CMK (cell line): ENCODE measurements around the gene AQP2.

Experiments used
- DNase-seq: peaks from one replicate; pipeline ENCODE4 v3.0.0-alpha.2; 2010; ENCODE audit warnings: low read depth

Gene AQP2

GRCh38 chr12:49950273-49951251 lies at the start of gene AQP2:
AQP2 (plus strand) TSS chr12:49950737; CDS start chr12:49950831, 94 bp downstream.
- no peak for DNase-seq

GRCh38 chr12:49901026-49901425 lies 49.5 kb upstream of the AQP2 start:
- DNase-seq, result no peak

- DNase-seq, result no peak
These were observed 48.6 kb upstream of the AQP2 start for GRCh38 chr12:49901986-49902385.

- no peak for DNase-seq
These were observed 47.9 kb upstream of the AQP2 start for GRCh38 chr12:49902399-49903350.

- no peak for DNase-seq
These were observed 47.2 kb upstream of the AQP2 start for GRCh38 chr12:49903351-49903699.

- DNase-seq, result no peak
These were observed 46.7 kb upstream of the AQP2 start, which contains the start of gene FAIM2 for GRCh38 chr12:49903700-49904423. FAIM2 (minus strand) TSS chr12:49903900; CDS start chr12:49903792, 108 bp downstream.

- DNase-seq, result no peak
These were observed 45.9 kb upstream of the AQP2 start for GRCh38 chr12:49904601-49905000.

- DNase-seq, result no peak
These were observed 44.7 kb upstream of the AQP2 start for GRCh38 chr12:49905718-49906314.

- DNase-seq, result no peak
These were observed 43.2 kb upstream of the AQP2 start for GRCh38 chr12:49907352-49907751.

GRCh38 chr12:49909356-49909755 lies 41.2 kb upstream of the AQP2 start:
- DNase-seq, result no peak

GRCh38 chr12:49909826-49910225 lies 40.7 kb upstream of the AQP2 start:
- DNase-seq, result no peak

- DNase-seq, result no peak
These were observed 40.0 kb upstream of the AQP2 start for GRCh38 chr12:49910331-49911212.

GRCh38 chr12:49911213-49911605 lies 39.3 kb upstream of the AQP2 start:
- DNase-seq, result no peak

GRCh38 chr12:49912345-49913255 lies 37.9 kb upstream of the AQP2 start:
- no peak for DNase-seq

- DNase-seq, result no peak
These were observed 34.2 kb upstream of the AQP2 start for GRCh38 chr12:49916129-49916919.

GRCh38 chr12:49917166-49917787 lies 33.3 kb upstream of the AQP2 start:
- no peak for DNase-seq

GRCh38 chr12:49917788-49918173 lies 32.8 kb upstream of the AQP2 start:
- DNase-seq, result no peak
